Activated CD4-positive, CD25-positive, alpha-beta regulatory T cell treated with anti-CD3 and anti-CD28 coated beads, Interleukin-2, amount 50 U/mL, for 16 hours (primary cell): ENCODE data around the gene HPGDS.
"Not testable (repeated sequence)": the region's sequence is repeated elsewhere in the genome, so short reads cannot be mapped to it uniquely, and the experiment has no call there.

Source experiments
- DNase-seq: peaks from one replicate; pipeline ENCODE4 v3.0.0-alpha.2; 2020; ENCODE audit warnings: low read depth, low spot score

The HPGDS gene

DNA sequence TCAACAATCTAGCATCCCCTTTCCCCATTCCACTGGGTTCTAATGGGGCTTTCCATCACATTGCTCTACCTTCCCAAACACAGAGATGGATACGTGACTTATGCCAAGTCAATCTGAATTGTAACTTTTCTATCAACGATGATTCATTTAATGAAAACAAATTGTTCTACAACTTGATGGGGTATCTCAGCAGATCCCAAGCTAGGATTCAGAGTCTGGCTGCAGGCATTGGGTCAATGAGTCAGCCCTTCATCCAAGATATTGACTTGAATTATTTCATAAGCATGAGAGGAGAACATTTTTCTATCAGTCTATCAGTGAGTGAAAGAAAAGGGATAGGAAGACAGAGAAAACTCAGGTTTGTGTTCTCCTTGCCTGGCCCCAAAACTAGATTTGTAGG, 15.0 kb upstream of the HPGDS start:
- DNase-seq, result no peak

DNA sequence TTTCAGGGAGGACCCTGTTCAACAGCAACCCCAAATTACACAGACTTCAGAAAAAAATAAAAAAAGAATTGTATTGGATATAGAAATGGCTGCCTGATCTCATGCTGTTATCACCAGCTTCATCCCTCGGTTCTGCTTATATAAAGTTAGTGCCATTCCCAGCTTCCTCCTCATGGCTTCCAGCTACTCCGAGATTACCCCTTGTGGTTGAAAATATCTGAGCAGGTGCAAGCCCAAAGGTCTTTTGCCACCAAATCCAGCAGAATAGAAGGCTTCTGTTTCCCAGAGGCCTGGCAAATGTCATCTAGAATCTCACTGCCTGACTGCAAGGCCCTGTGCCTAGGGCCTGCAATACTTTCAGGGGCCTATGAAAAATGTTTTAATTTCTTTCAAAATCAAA, 13.8 kb upstream of the HPGDS start:
- no peak for DNase-seq

DNA sequence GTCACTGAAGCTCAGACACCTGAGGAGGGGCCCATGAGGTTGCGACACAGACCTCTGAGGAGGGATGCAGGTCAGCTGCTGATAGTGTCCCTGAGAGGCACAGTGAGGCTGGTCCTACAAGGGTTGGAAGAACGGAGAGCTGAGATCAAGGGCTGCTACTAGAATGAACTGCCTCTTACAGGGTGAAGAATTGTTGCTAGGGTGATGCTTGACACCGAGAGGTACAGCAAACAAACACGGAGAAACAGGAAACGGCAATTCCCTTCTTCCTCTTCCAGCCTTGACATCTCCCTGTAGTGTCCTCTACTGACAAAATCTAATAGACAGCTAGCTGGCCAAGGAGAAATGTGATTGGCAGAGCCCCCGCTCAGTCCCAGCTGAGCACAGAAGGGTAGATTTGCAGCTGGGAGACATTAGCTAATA, 11.8 kb upstream of the HPGDS start:
- no peak for DNase-seq

DNA sequence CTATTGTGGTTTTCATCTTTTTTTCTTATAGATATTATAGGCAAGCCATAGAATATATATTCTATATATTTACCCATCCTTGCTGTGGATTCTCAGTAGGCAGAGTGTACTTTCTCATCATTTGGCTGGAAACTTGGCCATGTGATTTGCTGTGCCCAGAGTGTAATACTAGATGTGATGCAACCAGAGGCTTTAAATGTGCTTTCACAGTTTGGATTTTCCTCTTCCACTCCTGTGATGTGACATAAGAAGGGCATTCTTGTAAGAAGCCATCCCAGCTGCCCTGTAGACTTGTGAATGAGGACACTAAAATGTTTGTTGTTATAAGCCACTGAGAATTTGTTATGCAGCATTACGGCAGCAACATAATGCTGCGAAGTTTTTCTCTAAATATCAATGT, 10.4 kb upstream of the HPGDS start:
- DNase-seq, result no peak

DNA sequence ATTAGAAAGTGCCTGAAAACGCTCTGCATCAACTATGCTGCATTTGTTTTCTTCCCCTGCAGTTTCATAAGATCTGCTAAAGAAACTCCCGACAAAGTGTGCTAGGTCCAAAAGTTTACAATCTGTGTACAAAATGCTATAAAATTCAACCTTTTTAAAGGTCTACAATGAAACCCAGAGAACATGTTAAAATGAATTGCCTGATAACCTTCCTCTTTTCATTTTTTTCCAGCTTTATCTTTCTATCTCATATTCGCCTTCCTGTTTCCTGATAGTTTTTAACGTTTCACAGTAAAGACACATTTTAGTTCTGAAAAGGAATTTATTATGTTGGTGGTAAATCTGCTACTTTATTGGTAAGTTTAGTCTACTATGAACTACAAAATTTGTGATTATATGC, 9.5 kb upstream of the HPGDS start:
- no peak for DNase-seq

DNA sequence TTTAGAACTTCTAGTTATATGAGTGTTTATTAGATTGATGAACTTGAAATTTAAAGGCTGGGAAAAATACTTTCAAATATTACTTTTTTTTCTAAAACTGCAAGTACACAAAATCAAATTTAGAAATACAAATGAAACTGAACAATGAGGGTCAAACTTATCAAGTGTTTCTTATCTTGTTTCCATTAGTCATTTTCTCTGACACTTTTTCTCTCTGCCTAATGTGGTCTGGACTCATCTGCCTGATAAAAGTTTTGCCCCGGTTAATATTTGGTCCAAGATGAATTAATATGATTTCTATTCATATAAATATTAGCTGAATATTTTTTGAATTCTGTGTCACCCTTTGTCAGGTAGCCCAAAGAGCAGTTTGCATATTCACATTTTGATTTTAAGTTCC, 8.7 kb upstream of the HPGDS start:
- no peak for DNase-seq

DNA sequence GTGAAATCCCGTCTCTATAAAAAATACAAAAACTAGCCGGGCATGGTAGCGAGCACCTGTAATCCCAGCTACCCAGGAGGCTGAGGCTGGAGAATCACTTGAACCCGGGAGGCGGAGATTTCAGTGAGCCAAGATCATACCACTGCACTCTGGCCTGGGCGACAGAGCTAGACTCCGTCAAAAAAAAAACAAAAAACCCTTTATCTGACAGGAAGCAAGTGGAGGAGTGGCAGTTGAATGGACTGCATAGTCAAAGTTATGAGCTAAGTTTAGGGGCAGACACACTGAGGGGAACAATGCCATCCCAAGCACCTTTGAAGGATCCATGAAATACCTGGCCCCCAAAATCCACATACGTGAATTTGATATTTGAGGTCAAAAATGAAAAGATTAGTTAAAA, 7.5 kb upstream of the HPGDS start:
- DNase-seq, result no peak

DNA sequence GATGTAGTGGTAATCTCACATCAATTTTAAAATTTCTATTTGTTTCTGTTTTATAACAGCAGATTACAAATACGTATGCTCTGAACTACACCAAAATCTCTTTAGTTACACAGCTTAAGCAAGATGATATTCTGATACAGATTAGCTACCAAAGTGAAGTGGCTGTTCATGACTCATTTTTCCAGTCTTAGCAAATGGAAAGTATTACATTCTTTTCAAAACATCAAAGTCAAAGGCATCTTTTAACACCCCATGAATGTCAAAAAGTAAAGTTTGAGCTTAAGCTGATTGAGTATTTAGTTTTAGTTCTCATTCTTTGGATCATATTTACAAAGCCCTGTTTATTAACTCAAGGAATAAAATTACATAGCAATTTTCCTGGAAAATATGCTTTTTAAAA, 6.6 kb upstream of the HPGDS start:
- no peak for DNase-seq

DNA sequence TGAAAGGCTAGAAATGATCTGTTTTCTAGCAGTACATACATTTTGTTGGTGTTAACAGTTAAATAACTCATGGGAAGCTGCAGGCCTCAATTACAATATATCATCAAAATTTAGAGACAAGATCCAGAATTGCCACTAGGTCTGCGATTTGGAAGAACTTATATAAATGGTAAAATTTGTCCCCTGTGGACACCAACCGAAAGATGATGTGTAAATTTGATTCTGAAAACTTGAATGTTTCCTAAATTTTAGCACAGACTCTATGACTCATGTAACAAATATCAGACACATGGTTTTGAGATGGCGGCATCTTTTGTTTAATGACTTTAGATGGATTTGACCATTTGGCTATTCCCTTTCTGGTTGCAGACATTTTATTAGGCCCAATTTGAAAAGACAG, 6.0 kb upstream of the HPGDS start:
- no peak for DNase-seq

DNA sequence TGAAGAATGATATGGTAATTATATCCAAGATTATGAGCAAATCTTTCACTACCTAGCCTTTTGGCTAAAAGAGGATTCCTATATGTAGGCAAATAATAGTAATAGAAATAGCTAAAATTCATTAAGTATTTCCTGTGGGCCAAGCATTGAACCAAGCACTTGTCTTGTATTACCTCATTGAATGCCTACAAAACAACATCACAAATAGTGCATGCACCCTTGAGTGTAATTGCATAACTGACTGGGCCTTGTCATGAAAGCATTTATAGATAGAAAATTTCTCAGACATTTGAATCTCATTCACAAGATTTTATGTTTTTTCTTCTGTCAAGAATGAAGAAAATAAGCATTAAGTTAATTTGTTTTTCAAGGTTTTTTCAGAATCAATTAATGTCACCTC, 3.9 kb upstream of the HPGDS start:
- no peak for DNase-seq

DNA sequence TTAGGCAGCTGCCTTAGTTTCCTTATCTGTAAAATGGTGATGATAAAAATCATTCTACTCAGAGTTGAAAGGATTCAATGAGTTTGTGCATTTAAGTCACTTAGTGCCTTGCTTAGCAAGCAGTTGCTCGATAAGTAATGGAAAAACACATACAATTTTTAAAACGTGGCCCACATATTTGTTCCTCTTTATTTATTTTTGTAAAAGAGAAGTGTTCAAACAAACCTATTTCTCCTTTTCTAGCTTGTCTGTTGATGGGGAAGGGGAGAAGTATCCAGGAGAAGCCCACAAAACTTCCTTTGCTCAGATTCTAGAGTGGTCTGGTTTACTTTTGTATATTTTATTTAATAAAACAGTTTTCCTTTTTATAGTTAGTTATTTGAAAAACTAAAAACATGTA, 3.3 kb upstream of the HPGDS start:
- no peak for DNase-seq

DNA sequence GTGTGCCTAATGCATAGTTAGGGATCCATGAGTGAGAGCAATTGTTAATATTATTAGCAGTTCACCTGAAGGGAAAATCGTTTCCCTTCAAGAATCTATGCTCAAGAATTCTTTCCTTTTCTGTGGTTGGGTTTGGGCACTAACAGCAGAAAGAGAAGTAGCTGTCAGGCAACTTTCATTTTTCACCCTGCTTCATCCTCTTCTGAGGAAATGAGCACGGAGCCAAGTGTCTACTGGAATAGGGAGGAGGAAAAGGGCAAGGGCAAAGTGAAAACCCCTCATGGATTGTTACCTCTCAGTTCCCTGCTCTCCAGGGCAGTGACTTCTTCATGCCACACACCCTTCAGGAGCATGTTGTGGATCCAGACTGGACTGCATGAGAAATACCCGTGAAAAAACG, 2.6 kb upstream of the HPGDS start:
- DNase-seq, result no peak

DNA sequence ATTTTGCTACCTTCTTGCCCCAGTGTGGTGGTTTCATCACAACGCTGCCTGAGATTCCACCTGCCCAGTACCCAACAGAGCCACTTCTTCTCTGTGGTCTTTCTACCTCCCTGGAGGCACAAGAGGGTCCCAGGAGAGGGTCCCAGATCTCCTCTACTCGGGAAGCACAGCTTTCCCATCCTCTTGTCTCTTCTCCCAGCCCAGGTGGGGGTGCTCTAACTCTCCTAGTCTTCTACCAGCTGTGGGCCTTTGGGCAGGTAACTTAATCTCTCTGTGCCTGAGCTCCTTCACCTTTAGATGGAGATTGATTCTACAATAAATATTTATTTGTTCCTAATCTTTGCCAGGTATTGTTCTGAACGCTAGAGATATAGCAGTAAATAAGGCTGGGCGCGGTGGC, 1.8 kb upstream of the HPGDS start:
- DNase-seq, result no peak

DNA sequence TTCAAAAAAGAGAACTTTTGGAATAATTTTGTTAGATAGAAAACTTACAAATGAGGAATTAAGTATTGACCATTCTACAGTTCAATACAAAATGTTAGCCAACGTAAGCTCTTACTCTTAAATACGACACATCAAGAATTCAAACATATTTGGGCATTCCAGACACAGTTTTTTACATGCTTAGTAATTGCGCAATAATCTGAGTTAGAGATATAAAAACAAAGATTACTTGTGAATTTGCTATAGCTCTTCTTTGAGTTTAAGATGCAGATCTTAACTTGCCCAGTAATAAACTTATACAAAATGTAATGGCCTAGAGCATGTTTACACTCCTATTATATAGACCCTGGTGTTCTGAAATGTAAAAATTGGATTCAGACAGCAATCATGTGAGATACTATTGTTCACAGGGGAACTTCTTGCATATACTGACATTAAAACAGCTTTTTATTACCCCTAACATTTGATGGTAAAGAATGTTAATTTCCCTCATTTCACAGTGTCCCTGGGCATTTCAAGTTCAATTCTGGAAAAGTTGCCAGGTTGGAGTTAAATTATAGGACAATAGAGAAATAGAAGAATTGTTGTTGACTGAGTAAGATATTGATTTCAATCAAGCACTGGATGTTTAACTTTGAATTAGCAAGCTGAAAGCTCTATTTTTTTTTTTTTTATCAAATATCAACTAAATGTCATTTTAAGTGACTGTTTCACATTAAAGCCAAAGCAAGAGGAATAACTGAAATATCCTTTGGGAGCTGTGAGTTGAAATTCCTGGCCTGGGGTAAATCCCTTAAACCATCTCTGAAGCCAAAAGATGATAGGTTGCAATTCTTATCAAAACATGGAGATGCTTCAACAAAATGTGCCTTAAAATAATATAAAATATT, 910 bp downstream of the HPGDS start:
- DNase-seq, result no peak

DNA sequence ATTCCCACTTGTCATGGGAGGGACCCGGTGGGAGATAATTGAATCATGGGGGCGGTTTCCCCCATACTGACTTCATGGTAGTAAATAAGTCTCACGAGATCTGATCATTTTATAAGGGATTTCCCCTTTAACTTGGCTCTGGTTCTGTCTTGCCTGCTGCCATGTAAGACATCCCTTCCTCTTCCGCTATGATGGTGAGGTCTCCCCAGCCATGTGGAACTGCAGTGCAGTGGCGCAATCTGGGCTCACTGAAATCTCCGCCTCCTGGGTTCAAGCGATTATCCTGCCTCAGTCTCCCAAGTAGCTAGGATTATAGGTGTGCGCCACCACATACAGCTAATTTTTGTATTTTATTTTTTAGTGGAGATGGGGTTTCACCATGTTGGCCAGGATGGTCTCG, 2.9 kb downstream of the HPGDS start:
- peak; percentile 0 for DNase-seq

DNA sequence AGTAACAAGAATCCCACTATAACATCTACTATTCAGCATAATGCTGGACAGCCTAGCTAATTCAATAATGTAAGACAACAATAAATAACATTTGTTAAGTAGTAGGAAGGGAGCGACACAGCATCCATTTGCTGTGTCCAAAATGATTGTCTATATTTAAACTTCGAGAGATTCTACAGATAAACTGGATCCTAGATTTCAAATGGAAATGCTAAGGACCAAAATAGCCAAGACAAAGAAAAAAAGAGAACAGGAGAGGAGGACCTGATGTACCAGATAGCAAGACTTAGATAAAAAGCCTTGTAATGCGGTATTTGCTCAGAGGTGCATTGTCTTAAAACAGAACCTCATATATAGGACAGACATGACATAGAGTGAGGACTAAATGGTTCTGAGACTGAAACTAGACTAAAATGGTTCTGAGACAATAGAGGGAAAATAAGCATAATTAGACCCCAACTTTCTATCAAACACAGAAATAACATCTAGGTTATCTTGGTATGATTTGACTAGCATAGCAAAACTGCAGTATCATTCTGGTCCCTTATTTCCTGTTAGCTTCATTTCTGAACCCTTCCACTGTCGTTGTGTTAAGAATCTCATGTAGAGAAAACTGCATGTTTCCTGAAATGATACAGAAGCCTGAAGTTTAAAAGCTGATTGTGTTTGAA, 3.8 kb downstream of the HPGDS start:
- no peak for DNase-seq

DNA sequence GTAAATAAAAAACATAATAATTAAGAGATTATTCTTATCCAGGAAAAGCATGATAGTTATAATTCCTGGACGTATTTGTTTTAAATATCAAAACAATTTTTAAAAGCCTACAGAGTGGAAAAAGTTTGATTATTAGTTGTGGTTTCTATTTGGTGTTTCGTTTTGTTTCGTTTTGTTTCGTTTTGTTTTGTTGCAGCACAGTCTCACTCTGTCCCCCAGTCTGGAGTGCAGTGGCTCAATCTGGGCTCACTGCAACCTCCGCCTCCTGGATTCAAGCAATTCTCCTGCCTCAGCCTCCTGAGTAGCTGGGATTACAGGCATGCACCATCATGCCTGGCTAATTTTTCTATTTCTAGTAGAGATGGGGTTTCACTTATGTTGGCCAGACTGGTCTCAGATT, 5.8 kb downstream of the HPGDS start:
- DNase-seq, result not testable (repeated sequence)

DNA sequence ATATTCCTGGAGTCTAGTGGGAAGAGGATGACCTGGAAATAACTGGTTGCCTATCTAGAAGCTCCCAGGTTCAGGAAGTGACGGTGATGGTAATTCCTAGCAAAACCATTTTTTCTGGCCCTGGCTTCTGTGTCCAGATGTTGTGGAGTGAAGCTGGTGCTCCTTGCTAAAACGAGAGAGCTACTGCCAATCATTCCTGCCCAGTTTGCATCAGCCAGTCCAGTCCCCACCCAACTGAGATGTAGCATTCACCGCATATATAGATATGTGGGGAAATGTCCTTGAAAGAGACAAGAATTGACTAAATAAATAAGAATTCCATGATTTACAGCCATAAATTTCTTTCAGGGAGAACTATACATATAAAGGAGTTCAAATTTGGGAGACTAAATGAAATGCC, 6.3 kb downstream of the HPGDS start:
- no peak for DNase-seq

DNA sequence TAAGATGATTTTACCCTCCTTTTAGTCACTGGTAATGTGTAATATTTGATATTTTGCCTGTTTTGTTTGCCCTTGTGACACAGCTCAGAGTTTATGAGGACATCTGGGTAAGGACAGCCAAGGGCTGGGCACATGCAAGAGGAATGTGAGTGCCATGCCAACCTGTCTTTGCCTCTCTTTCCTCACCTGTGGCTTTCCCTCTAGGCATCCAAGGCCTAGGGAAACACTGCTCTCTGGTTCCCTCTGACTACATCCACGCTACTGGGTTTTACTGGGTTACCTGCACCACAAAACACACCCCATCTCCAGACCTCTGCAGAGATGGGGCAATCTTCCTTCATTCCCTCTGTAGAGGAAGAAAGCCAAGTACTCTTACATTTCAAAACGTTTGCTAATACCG, 7.7 kb downstream of the HPGDS start:
- DNase-seq, result no peak

DNA sequence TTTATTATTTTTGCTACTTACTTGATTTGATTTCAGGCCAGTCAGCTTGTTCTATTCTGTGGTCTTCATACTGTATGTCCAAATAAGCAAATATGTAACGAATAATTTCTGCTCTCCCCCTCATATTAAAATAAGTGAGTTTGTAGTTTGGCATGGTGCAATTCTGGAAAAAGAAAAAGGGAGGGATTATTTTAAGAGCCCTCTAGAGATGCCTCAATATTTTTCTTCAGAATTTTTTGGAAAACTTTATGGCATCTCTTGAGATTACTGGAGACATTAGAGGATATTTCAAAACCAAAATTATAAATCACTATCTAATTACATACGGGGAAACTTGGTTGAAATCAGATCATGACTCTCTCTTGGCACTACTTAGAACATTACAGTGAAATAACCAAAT, 8.2 kb downstream of the HPGDS start:
- no peak for DNase-seq

DNA sequence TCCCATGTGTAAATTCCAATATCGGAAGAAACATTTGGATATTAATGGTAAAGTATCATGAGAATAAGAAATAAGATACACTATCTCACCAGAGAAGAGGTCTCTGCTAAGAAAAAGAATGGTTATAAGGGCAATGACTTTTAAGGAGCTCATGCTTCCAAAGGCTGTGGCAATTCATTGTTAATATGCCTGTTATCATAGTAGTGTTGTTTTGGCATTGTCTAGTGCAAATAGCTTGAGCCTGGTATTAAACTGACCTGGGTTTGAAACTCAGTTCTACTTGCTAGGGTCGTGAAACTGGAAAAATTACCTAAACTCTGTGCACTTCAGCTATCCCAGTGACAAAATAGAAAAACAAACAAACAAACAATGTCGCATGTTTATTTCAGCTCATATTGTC, 8.8 kb downstream of the HPGDS start:
- DNase-seq, result no peak

DNA sequence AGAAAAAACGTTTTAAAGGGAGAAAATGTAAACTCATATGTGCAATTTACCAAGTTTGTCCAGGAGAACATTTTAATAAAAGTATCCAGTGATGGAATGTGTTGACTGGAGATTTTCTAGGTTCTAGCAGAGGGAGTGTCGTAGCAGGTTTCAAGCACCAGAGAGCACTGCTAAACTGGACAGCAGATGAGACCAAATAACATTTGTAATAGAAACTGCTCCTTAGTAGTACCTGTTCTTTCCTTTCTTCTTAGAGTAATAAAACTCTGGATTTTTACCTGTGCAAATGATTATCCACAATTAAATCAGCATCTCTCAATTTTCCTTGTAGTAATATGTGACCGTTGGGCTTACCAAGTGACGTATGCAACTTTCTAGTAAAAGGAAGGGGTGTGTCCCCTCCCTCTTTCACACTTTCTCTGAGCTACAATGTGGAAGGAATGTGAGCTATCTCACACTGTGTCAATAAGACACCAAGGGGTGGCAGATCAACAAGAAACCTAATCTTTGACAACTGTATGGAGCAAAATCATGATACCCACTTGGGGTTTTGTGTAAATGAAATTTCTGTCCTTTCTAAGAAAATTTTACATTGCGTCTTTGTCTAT, 9.5 kb downstream of the HPGDS start:
- no peak for DNase-seq

DNA sequence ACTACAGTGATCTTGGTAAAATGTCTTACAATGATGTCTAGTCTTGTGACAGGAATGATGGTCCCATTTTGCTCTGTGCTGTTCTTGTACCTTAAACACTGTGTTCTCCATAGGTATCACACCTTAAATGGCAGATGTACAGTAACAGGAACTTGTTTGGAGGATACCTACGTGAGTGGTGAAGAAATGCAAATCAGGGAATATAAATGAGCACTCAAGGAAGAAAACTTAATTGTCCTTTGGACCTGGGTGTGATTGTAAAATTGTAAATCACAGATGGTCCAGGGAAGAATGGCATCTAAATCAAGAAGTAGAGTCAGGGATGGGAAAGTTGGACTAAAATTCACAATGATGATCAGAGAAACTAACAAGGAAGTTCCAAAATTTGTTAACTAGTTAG, 12.7 kb downstream of the HPGDS start:
- no peak for DNase-seq
